ENCODE data around the gene IL1R2.
"Not testable (repeated sequence)": the region's sequence is repeated elsewhere in the genome, so short reads cannot be mapped to it uniquely, and the experiment has no call there.

IL1R2 gene

GRCh38 chr2:102000813-102001766, 9.3 kb downstream of the IL1R2 start:
- DNase-seq, result no peak

GRCh38 chr2:102001767-102002142, 10.0 kb downstream of the IL1R2 start:
- no peak for DNase-seq

DNA sequence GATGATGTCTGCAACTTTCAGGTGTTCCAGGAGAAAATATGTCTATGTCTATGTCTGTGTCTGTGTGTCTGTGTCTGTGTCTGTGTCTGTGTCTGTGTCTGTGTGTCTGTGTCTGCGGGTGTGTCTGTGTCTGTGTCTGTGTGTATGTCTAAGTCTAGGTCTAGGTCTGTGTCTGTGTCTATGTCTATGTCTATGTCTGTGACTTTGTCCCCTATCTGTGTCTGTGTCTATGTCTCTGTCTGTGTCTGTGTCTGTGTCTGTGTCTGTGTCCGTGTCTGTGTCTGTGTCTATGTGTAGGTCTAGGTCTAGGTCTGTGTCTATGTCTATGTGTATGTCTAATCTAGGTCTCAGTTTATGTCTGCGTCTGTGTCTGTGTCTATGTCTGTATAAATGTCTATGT, 10.5 kb downstream of the IL1R2 start:
- DNase-seq, result no peak

DNA sequence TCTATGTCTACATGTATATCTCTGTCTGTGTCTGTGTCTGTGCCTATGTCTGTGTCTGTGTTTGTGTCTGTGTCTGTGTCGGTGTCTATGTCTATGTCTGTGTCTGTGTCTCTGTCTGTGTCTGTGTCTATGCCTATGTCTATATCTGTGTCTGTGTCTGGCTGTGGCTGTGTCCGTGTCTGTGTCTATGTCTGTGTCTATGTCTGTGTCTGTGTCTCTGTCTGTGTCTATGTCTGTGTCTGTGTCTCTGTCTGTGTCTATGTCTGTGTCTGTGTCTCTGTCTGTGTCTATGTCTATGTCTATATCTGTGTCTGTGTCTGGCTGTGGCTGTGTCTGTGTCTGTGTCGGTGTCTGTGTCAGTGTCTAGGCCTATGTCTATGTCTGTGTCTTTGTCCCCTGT, 11.1 kb downstream of the IL1R2 start:
- not testable (repeated sequence) for DNase-seq

- DNase-seq, result no peak
Observed at GRCh38 chr2:102003696-102004095, 11.9 kb downstream of the IL1R2 start.

DNA sequence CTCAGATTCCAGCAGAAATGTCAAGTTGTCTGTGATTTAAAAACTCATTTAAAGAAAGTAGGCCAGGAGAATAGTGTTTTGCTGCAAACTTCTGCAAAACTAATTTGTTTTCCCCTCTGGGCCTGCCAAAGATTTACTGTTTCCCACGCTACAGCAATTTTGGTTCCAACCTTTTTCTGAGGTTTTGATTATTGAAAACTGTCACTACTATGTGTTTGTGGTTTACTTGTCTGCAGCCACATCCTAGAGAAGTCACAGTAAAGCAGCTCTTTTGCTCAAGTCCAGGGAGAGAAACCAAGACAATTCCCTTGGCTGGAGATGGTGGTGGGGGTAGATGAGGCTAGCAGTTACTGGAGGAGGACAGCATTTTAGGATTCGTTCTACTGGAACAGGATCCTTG, 12.8 kb downstream of the IL1R2 start:
- no peak for DNase-seq

- no peak for DNase-seq
Observed at GRCh38 chr2:102005449-102005848, 13.7 kb downstream of the IL1R2 start.

DNA sequence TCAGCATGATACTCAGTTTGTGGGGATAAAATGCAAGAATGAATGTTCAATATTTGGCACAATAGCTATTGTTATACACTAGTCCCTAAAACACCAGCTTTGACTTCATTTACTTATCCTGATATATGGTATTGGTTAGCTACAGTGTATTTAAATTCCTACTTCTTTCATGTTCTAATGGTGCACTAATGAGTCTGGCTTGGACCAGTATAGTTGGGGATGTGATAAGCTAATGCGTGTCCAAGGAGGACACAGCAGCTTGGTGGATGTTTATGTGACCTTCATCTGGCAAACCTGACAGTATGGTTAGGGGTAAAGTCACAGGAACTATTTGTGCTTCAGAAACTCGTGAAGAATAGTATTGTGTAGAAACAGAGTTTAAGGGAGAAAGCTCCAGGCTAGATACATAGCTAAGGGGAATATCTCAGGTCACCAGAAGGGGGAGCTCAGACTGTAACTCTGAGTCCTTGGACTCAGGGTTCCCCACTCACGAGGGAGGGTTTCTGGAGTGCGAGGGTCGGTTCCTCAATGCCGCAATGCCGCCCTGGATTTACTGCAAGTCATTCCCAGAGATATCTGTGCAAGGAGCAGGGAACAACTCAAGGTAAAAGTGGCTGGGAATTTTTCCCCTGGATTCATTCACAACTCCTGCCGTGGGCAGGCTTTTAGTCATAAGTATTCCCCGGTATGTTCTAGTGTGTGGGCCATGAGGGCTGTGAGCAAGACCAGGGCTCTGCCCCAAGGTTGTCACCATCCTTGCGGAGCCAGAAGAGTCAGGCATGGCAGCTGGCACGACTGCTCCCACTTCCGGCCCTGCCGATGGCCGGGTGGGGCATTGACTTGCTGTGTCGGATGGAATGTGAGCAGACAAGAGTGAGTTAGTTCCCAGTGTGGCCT, 14.5 kb downstream of the IL1R2 start:
- DNase-seq, result no peak

DNA sequence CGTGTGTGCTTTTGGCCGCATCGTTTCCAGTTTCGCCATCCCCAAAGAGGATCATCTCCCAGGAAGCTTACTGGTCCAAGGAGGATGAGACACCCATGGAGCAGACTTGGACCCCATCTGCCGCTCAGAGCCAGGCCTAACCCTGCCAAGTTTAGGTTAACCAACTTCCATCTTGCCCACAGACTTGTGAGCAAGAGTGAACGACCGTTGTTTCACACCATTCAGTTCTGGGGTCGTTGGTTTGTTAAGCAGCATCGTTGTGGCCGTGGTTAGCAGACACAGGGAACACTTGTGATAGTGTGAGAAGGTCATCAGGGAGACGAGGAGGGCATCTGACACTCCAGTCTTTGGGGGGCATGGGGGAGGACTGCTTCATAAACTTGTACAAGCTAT, 15.1 kb downstream of the IL1R2 start:
- no peak for DNase-seq

DNA sequence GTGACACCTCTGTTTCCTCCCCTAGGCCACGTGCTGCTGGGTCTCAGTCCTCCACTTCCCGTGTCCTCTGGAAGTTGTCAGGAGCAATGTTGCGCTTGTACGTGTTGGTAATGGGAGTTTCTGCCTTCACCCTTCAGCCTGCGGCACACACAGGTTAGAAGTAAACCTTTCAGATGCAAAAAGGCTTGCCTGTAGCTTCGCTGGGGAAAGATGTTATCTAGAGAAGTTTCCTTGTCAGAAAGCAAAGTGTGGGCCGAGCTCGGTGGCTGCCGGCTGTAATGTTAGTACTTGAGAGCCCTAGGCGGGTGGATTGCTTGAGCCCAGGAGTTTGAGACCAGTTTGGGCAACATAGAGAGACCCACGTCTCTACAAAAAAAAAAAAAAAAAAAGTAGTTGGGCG, 16.7 kb downstream of the IL1R2 start:
- DNase-seq, result no peak

- DNase-seq, result no peak
Observed at GRCh38 chr2:102009557-102009956, 17.8 kb downstream of the IL1R2 start.

DNA sequence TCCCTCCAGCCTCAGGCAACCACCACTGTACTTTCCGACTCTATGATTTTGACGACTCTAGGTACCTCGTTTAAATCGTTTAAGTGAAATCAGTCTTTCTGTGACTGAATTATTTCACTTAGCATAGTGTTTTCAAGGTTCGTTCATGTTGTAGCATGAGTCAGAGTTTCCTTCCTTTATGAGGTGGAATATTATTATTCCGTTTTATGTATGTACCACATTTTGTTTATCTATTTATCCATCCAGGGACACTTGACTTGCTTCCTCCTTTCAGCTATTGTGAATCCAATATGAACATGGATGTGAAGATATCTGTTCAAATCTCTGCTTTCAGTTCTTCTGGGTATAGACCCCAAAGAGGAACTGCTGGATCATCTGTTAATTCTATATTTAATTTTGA, 19.1 kb downstream of the IL1R2 start:
- DNase-seq, result no peak

DNA sequence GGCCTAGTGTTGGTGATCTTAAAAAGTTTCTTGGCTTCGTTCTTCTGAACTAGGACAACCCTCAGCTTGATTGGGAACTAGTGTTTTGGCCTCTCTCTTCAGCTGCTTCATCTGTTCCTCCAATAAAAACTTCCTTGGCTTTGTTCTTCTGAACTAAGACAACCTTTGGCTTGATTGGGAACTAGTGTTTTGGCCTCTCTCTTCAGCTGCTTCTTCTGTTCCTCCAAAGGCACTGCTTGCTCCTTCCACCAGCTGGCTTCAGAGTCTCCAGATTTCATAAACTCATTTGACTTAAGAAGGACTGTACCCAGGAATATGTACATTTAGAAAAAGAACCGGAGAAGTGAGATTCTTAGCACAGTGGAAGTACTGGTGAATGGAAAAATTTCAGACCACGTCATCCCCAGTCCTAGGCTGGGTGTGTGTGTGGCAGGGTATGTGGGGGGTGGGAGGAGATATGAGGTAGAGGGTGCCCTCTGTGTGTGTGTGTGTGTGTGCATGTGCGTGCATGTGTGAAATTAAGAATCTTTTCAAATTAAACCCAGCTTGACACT, 20.4 kb downstream of the IL1R2 start:
- no peak for DNase-seq

- no peak for DNase-seq
Observed at GRCh38 chr2:102013206-102014040, 21.7 kb downstream of the IL1R2 start.

GRCh38 chr2:102014041-102014345, 22.2 kb downstream of the IL1R2 start:
- no peak for DNase-seq

GRCh38 chr2:102015399-102015798, 23.6 kb downstream of the IL1R2 start:
- DNase-seq, result no peak

- no peak for DNase-seq
Observed at GRCh38 chr2:102016399-102016955, 24.7 kb downstream of the IL1R2 start.

DNA sequence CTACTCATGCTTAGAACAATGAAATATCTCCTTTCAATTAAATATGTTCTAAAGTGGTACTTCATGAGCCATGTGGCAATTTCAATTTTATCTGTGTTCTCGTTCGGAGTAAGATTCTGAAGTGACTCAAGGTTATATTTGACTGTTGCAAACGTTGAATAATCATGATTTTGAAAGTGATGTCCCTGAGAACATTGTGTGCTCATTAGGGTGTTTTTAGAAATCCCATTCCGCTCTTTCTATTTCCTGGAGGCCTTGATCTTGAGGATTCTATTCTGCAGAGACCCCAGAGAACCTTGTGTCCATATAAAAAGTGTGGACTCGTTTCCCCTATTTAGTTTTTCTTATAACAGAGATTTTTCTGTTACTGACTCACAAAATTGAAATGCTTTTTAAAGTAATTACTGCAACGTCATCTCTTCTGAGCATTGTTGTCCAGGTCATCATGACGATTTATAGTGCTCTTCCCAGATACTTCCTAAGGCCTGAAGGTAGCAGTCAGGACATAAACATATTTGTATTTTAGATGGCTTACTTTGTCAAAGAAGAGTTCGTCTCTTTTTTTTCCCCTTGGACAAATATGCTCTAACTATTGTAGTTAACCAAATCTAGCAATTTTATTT, 27.2 kb downstream of the IL1R2 start:
- DNase-seq, result no peak

- peak; percentile 89 for DNase-seq
Observed at GRCh38 chr2:102020596-102021170, 28.9 kb downstream of the IL1R2 start.

GRCh38 chr2:102021779-102022178, 30.0 kb downstream of the IL1R2 start:
- DNase-seq, result peak; percentile 73

DNA sequence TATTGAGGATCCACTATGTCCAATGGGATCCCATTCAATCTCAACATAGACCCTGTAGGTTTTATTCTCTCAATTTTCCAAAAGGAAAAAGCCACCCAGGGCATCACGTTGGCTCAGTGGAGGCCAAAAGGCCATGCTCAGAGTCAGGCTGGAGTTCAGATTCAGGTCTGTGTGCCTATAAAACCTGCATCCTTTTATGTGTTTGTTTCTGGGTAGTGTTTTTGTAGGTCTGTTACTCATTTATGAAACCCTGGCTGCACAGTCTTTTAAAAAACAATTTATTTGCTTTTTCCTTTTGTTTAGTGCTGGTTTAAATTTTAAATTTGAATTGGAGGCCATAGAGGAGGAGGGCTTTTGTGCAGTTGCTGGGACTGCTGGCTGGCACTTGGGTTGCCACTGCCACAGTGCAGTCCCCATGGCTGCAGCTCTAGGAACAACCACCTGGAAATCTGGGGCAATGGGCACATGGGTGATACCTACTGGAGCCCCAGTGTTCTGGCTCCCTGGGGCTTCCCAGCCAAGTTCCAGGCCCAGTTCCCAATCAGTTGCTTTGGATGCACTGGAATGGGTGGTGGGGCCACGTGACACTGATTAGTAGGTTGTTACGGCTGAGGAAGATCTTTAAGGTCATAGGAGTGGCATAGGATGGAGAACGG, 31.3 kb downstream of the IL1R2 start:
- DNase-seq, result no peak
